ENCODE data around the gene IP6K2.
A peak's percentile ranks its signal among the peaks of the same experiment; 100 is the strongest.

The IP6K2 gene

DNA sequence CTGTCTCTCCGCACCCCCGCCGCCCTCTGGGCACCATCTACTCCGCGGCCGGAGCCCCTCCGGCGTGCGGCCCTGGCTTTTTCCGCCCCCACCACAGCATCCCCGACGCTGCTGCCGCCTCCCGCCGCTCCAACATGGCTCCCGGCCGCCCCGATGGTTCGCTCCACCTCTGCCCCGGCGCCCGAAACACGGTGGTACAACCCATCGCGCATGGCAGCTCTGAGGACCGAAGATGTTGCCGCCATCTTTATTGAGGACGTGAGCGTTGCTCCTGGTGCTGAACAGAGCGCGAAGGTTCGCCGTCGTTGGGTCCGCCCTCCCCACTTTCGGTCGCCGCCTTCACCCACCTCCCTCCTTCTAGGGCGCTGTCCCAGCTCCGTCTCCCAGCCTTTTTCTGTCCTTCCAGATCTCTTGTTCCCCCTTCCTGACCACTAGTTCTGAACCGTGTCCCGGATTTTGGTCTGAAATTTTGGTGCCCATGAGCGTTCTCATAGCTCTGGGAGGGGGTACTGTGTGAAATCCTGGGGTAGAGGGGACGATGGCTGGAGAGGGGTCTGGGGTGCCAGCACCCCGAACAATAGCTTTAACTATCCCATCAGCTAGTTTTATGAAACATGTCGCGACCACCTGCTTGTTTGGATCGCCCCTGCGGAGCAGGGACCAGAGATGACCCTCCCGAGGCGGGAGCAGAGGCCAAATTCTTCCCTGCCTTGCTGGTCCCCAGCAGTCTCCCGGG is 54.1 kb downstream of the IP6K2 start, which contains the start of gene CELSR3:
Gene CELSR3 (minus strand): TSS at position 134 of the 736 bp plus-strand sequence. CDS start 252 bp downstream, outside the sequence.
- peak; percentile 76 for DNase-seq

- DNase-seq: no peak
These were observed 54.8 kb downstream of the IP6K2 start for GRCh38 chr3:48662145-48662752.

DNA sequence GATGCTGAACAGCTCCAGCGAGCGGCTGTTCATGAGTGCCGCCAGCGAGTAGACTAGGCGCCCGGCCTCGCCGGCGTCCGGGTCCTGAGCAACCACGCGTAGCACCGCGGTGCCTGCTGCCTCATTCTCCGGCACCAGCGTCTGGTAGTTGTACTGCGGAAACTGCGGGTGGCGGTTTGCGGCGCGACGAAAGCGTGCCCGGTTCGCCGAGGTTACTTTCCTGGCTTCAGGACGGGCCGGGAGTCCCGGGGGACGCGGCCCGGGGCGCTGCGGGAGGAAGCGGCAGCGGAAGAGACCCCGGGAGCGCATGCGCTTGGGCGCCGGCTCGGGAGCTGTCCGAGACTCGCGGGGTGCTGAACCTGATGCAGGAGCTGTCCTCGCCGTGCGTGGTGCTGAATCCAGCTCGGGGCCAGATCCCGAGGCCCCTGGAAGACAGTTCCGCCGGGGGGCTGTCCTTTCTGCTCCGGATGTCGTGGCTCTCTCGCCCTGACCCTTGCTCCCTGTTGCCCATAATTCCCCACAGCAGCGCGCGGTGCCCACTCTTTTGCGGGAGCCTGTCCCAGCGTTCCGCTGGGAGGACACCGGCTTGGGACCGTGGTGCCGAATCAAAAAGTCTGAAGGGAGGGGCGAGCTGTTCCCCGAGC is 55.4 kb downstream of the IP6K2 start:
- DNase-seq: no peak

DNA sequence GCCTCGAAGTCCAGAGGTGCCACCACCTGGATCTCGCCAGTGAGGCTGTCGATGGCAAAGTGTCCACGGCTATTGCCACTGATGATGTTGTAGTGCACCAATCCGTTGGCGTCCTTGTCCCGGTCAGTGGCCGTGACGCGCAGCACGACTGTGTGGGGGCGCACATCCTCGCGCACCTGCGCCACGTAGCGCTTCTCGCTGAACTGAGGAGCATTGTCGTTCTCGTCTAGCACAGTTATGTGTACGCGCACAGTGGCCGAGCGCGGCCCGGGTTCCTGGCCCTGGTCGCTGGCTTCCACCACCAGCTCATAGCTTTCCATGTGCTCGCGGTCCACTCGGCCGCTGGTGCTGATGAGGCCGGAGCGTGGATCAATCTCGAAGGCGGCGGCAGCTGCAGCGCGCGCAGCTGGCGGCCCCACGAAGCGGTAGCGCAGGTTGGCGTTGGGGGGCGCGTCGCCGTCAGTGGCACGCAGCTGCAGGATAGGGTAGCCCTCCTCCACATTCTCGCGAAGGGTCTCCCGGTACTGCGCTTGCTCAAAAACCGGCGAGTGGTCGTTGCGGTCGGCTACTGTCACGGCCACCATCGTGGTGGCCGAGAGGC is 56.1 kb downstream of the IP6K2 start:
- no peak for DNase-seq

DNA sequence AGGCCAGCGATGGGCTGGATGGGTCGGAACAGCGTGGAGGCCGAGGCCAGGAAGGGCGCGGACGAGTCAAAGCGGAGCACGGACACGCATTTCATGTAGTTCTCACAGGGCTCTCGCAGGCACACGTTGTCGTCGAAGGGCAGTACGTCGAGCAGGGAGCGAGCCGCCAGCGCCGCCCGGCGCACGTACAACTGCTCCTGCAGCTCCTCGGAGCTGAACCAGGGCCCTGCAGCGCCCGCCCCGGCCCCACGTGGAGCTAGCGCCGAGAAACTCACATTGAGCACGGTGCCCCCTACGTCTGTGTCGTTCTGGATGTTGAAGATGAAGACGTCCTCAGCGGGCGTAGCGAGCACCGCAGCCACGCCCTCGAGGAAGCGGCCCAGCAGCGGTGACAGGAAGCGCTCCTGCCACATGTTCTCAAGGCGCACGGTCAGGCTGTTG is 60.2 kb downstream of the IP6K2 start:
- DNase-seq: no peak

DNA sequence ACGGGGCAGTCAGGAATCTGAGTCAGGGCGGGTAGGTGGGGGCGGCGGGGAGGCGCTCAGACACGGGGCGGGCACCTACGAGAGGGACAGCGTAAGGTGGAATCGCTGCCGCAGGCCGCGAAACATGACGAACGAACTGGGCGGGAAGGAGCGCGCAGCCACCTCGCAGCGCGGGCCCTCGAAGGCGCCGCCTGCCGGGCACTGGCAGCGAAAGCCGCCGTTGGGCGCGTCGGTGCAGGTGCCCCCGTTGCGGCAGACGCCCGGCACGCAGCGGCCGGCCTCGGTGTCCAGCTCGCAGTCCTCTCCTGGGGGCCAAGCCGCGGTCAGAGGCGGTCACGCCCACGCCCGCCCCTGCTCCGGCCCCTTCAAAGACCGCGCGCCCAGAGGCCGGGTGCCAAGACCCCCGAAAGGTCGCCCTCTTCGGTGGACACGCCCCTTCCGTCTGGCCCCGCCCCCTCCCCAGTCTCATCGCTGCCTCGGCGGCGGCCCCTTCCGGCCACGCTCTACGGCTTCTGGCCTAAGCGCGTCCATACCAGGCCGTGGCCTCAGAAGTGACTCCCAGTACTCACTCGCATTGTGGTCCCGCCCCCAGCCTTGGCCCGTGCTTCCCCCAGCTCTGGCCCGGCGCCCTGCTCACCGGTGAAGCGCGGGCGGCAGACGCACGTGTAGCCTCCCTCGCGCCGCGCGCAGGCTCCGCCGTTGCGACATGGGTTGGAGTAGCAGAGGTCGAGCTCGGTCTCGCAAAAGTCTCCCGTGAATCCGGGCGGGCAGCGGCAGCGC is 60.8 kb downstream of the IP6K2 start:
- no peak for DNase-seq

DNA sequence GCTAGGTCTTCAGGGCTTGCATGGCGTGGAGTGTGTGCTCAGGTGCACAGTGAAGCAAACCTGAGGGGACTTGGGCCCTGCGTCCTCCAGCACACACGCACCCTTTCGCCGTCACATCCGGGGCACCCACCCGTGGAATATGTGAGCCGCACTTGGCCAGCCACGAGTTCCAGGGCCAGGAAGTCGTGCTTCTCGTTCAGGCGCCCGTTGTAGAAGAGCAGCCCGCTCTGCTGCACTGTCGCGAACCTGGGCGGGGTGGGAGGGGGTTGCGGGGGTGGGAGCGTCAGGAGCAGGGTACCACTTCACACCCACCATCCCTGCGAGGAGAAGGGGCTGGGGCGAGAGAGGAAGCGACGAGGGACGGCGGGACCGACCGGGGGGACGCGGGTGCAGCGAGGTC is 61.4 kb downstream of the IP6K2 start:
- DNase-seq: no peak

DNA sequence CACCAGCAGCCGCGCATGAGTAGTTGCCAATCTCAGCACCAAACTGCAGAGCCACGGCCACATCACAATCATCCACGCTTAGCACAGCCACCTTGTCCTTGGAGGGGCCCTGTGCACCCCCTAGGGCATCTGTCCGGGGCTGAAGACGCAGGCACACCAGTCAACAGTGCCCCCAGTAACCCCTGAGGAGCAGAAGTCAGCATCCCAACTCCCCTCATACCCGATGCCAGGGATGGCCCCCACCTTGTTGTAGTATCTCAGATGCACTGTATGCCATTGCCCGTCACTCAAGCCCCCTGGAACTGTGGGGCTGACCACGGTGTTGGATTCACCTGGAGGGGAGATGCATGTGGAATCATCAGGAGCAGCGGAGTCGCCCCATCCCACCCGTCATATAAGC is 62.0 kb downstream of the IP6K2 start:
- DNase-seq: no peak

DNA sequence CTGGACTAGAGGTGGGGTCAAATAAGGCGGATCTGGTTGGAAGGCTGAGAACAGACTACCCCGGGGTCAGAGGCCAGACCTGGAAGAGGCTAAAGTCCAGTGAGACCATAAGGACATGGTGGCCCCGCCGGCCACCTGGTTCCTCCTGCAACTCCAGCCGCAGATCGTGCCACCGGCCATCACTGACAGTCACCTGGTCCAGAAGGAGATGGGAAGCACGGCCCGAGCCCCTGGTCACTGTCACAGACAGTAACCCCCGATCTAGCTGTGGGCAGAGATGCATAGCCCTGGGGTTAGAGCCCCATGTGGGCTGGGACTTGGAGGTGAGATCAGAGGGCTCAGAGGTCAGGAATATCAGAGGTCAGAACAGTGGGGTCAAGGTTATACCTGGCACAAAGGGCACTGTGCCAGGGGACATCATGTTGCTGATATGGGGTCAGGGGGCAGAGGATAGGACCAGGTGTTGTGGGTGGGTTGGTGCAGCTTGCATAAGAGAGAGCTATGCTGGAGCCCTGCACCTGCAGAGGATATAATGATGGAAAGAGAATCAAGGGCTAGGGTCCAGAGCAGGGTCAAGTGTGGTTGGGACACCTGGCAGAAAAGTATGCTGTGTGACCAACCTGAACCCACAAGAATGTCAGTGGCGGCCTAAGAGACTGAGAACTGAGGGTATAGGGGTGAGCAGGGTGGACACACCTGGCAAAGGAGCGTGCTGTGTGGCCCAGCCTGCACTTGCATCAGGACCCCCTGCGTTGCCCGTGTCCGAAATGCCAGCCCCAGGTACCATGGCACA is 63.9 kb downstream of the IP6K2 start:
- no peak for DNase-seq

GRCh38 chr3:48651771-48652170 is 65.2 kb downstream of the IP6K2 start:
- no peak for DNase-seq

DNA sequence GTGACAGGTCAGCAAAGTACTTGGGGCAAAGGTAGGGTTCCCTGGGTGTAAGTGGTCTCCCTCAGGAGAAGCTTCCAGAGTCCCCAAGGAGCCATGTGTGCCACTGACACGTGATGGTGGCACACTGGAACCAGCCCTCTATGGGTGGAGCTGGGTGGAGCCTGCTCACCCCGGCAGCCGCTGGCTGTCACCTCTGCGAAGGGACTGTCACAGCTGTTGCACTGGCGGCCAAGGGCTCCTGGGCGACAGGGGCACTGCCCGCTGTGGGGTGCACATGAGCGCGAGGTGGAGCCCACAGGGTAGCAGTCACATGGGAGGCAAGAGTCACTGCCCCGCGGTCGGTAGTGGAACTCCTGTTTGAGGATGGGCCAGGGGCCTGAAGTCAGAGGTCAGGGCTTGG is 66.3 kb downstream of the IP6K2 start:
- DNase-seq: no peak

GRCh38 chr3:48648188-48648850 is 68.7 kb downstream of the IP6K2 start:
- DNase-seq: no peak

GRCh38 chr3:48647714-48648113 is 69.3 kb downstream of the IP6K2 start:
- no peak for DNase-seq

DNA sequence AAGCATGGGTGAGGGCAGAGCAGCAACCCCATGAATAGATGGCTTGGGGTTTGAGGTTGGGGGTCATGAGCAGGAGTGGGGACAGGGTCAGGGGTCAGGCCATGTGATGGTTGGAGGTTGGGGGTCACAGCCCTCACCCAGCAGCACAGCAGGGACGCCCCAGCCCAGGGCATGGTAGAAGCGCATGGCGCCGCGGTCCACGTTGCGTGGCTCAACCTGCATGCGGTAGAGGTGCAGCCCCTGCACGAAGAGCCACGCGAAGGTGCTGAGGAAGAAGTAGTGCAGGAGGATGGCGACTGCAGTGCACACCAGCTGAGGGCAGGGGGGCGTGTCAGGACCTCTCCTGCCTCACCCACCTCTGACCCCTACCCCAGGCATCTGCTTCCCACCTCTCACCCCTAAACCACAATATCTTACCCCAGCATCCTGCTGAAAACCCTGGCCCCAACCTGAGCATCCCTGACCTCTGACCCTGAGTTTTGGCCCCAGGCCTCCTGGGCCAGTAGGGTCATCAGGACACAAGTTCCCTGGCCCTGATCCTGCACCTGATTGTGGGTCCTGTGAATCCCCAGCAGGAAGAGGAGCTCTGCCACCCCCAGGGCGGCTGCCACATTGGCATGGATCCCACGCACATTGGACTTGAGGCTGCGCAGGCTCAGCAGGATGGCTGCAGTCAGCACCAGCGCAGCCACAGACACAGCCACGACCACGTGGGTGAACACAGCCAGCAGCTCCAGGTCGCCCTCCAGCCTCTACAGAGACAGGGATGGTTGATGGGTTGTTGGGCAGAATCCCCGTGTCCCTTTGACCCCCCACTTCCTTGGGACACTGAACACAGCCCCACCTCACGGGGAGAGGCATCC is 71.9 kb downstream of the IP6K2 start:
- DNase-seq: no peak

GRCh38 chr3:48642605-48643004 is 74.4 kb downstream of the IP6K2 start:
- no peak for DNase-seq

GRCh38 chr3:48641396-48641795 is 75.6 kb downstream of the IP6K2 start:
- DNase-seq: no peak

- no peak for DNase-seq
These were observed 76.9 kb downstream of the IP6K2 start for GRCh38 chr3:48639944-48640606.

Data from NCI-H2171 (cell line).